Measurements from ENCODE around the gene HP1BP3.

The HP1BP3 gene

DNA sequence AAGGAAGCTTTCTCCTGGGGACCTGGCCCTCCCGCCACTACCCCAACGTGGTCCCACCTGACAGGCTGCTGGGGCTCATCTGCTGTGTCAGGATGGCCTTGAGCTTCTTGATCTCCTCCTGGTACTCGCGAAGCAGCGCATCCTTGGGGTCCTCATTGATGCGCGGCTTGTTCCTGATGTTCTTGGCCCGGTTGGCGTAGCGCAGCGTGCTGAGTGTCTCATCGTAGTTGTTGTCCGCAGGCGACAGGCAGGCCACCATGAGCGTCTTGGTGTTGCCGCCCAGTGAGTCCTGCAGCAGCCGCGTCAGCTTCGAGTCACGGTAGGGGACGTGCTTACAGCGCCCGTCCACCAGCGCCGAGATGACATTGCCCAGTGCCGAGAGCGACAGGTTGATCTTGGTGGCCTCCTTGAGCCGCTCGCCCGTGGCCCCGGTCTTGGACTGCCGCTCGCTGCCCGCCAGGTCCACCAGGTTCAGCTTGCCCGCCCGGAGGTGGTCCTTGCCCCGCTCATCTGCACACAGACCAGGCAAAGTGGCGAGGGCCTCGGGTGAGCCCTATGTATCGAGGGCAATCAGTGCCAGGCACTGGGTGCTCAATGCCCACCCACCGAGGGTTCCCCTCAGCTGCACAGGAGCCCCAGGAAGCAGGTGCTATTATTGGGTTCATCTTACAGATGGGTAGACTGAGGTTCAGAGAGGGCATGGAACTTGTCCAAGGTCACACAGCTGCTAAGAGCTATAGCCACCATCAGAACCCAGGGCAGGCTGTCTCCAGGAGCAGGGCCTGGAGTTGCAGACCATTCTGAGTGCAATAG lies 82.5 kb downstream of the HP1BP3 start:
- TF ChIP-seq ARNT (IDR thresholded peaks at IDR 0.05) = no peak
- TF ChIP-seq FOXK2 (IDR thresholded peaks at IDR 0.05) = no peak
- no peak for TF ChIP-seq L3MBTL2 (conservative IDR thresholded peaks at IDR 0.05)
- ChIA-PET CTCF (interaction anchor here (2.7 kb wide), 1 partner anchor 8 kb away, joined by 11 read pairs; no protein-coding TSS in a partner anchor), POLR2A (no interaction called here)
- no peak for DNase-seq (ENCODE audit: extremely low spot score)

- no peak for DNase-seq (ENCODE audit: extremely low spot score)
- ChIA-PET POLR2A (no interaction called here), CTCF (no interaction called here)
- TF ChIP-seq BHLHE40 (IDR thresholded peaks at IDR 0.05; ENCODE audit: borderline replicate concordance) (no peak), LEF1 (IDR thresholded peaks at IDR 0.05; ENCODE audit: borderline replicate concordance) (no peak), ARNT (IDR thresholded peaks at IDR 0.05) (no peak), SP1 (IDR thresholded peaks at IDR 0.05) (no peak), FOXK2 (IDR thresholded peaks at IDR 0.05) (no peak)
- TF ChIP-seq, protein P1, sequence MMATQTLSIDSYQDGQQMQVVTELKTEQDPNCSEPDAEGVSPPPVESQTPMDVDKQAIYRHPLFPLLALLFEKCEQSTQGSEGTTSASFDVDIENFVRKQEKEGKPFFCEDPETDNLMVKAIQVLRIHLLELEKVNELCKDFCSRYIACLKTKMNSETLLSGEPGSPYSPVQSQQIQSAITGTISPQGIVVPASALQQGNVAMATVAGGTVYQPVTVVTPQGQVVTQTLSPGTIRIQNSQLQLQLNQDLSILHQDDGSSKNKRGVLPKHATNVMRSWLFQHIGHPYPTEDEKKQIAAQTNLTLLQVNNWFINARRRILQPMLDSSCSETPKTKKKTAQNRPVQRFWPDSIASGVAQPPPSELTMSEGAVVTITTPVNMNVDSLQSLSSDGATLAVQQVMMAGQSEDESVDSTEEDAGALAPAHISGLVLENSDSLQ (IDR thresholded peaks at IDR 0.05) = no peak
Measured at GRCh38 chr1:20703124-20703756, 83.9 kb downstream of the HP1BP3 start.

DNA sequence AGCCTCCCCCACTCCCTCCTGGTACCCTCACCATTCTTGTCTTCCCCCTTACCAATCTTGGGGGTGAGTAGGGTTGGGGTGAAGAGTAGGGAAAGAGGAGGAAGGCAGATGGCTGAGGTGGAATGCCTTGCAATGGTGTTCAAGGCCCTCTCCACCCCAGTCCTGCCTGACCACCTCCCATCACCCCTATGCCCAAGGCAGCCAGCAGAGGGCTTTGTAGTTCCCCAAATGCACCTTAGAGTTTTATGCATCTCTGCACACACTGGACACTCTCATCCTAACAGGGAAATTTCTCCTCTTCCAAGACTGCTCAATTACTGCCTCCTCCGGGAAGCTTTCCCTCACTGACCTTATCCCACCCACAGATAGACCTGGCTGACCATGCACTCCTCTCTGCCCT lies 84.7 kb downstream of the HP1BP3 start:
- no peak for DNase-seq (ENCODE audit: extremely low spot score)
- CTCF ChIA-PET = no interaction called here
- TF ChIP-seq SP1 (IDR thresholded peaks at IDR 0.05) (no peak), LEF1 (IDR thresholded peaks at IDR 0.05; ENCODE audit: borderline replicate concordance) (no peak), L3MBTL2 (conservative IDR thresholded peaks at IDR 0.05) (no peak)
- TF ChIP-seq, protein P1 (IDR thresholded peaks at IDR 0.05) = no peak
- POLR2A ChIA-PET = no interaction called here

DNA sequence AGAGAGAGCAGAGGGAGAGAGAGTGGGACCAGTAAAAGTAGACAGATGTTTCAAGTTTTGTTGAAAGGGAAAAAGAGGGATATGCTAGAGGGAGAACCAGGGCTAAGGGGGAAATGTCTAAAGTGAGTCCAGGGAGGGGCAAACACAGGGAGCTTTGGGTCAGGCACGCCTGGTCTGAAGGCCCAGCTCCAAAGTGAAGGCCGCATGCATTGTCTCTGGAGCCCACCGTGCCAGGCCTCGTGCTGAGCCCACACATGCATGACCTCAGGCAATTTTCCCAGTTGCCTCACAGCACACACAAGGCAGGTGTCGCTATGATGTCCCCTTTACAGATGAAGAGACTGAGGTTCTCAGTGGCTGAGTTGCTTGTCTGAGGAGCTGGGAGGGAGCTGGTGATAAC lies 85.3 kb downstream of the HP1BP3 start:
- DNase-seq (ENCODE audit: extremely low spot score) = no peak
- ChIA-PET POLR2A (no interaction called here), CTCF (no interaction called here)
- no peak for TF ChIP-seq ZNF384 (IDR thresholded peaks at IDR 0.05)

GRCh38 chr1:20701446-20701845 lies 85.7 kb downstream of the HP1BP3 start:
- DNase-seq (ENCODE audit: extremely low spot score) = no peak
- TF ChIP-seq FOXM1 (IDR thresholded peaks at IDR 0.05; ENCODE audit: borderline replicate concordance) (no peak), BHLHE40 (IDR thresholded peaks at IDR 0.05; ENCODE audit: borderline replicate concordance) (no peak), CTBP1 (IDR thresholded peaks at IDR 0.05; ENCODE audit: borderline replicate concordance) (no peak), L3MBTL2 (conservative IDR thresholded peaks at IDR 0.05) (no peak), HDGF (IDR thresholded peaks at IDR 0.05; ENCODE audit: borderline replicate concordance) (no peak), NFRKB (IDR thresholded peaks at IDR 0.05) (no peak), SP1 (IDR thresholded peaks at IDR 0.05) (no peak), SUZ12 (IDR thresholded peaks at IDR 0.05) (no peak), FOXK2 (IDR thresholded peaks at IDR 0.05) (no peak), FOXA1 (IDR thresholded peaks at IDR 0.05) (no peak), TARDBP (IDR thresholded peaks at IDR 0.05) (no peak), LEF1 (IDR thresholded peaks at IDR 0.05; ENCODE audit: borderline replicate concordance) (no peak), ZNF384 (IDR thresholded peaks at IDR 0.05) (no peak), ELF4 (IDR thresholded peaks at IDR 0.05) (no peak), ARNT (IDR thresholded peaks at IDR 0.05) (no peak)
- TF ChIP-seq, protein P1 (IDR thresholded peaks at IDR 0.05) = no peak
- POLR2A ChIA-PET = no interaction called here
- CTCF ChIA-PET = no interaction called here

GRCh38 chr1:20700636-20701215 lies 86.4 kb downstream of the HP1BP3 start:
- TF ChIP-seq L3MBTL2 (conservative IDR thresholded peaks at IDR 0.05) = no peak
- TF ChIP-seq ARNT (IDR thresholded peaks at IDR 0.05) = no peak
- no peak for TF ChIP-seq FOXA1 (IDR thresholded peaks at IDR 0.05)
- TF ChIP-seq ELF4 (IDR thresholded peaks at IDR 0.05) = no peak
- TF ChIP-seq CTBP1 (IDR thresholded peaks at IDR 0.05; ENCODE audit: borderline replicate concordance) = no peak
- TF ChIP-seq SP1 (IDR thresholded peaks at IDR 0.05) = no peak
- no peak for TF ChIP-seq SUZ12 (IDR thresholded peaks at IDR 0.05)
- no peak for TF ChIP-seq HDGF (IDR thresholded peaks at IDR 0.05; ENCODE audit: borderline replicate concordance)
- TF ChIP-seq TARDBP (IDR thresholded peaks at IDR 0.05) = no peak
- TF ChIP-seq ZNF384 (IDR thresholded peaks at IDR 0.05) = no peak
- no peak for TF ChIP-seq BHLHE40 (IDR thresholded peaks at IDR 0.05; ENCODE audit: borderline replicate concordance)
- TF ChIP-seq LEF1 (IDR thresholded peaks at IDR 0.05; ENCODE audit: borderline replicate concordance) = no peak
- ChIA-PET CTCF (no interaction called here), POLR2A (interaction anchor here (0.8 kb wide), 1 partner anchor 86 kb away, joined by 3 read pairs; no protein-coding TSS in a partner anchor)
- DNase-seq (ENCODE audit: extremely low spot score) = no peak
